Choroid plexus epithelial cell (primary cell): ENCODE data around the gene ZC2HC1B.
"Not testable (repeated sequence)": the region's sequence is repeated elsewhere in the genome, so short reads cannot be mapped to it uniquely, and the experiment has no call there.

Experiments used
- DNase-seq: peaks from one replicate; pipeline ENCODE4 v3.0.0-alpha.2; 2010; ENCODE audit warnings: low read depth
- H3K4me3 ChIP-seq: 2 replicates; pipeline ENCODE4 v1.5.1; 2011; ENCODE audit warnings: low read depth, mild to moderate bottlenecking, control low read depth, low read length, moderate library complexity
- TF ChIP-seq, protein P1 (sequence below): conservative IDR thresholded peaks from 2 replicates; pipeline ENCODE4 v1.5.1; 2011; ENCODE audit warnings: low read depth, mild to moderate bottlenecking, control low read depth, inconsistent platforms, low read length, moderate library complexity

ZC2HC1B gene

DNA sequence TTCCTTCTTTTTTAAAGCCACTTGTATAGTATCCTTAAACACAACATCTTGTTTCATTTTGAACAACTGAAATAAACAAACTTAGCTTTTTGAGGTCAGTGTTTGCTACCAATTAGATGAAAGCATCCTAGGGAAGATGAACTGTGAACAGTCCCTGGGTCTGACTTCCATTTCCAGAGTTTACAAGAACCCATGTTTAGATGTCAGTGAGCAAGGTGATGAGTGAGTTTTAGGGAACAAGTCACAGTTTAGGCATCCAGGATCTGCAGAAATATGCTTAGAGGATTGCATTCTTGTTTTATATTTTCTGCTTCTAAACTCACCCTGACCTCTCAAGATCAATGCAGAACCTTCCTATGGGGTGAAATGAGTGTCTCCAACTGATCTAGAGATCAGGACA is 3.0 kb downstream of the ZC2HC1B start:
- TF ChIP-seq, protein P1, sequence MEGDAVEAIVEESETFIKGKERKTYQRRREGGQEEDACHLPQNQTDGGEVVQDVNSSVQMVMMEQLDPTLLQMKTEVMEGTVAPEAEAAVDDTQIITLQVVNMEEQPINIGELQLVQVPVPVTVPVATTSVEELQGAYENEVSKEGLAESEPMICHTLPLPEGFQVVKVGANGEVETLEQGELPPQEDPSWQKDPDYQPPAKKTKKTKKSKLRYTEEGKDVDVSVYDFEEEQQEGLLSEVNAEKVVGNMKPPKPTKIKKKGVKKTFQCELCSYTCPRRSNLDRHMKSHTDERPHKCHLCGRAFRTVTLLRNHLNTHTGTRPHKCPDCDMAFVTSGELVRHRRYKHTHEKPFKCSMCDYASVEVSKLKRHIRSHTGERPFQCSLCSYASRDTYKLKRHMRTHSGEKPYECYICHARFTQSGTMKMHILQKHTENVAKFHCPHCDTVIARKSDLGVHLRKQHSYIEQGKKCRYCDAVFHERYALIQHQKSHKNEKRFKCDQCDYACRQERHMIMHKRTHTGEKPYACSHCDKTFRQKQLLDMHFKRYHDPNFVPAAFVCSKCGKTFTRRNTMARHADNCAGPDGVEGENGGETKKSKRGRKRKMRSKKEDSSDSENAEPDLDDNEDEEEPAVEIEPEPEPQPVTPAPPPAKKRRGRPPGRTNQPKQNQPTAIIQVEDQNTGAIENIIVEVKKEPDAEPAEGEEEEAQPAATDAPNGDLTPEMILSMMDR = no peak
- DNase-seq = no peak

GRCh38 chr6:143868808-143869207 is 4.5 kb downstream of the ZC2HC1B start:
- not testable (repeated sequence) for H3K4me3 ChIP-seq, DNase-seq

More for the DNA sequence above, 3.0 kb downstream of the ZC2HC1B start:
- H3K4me3 ChIP-seq = no peak overlapping the region

- not testable (repeated sequence) for H3K4me3 ChIP-seq, DNase-seq
Measured at GRCh38 chr6:143871202-143871730, 7.0 kb downstream of the ZC2HC1B start.

DNA sequence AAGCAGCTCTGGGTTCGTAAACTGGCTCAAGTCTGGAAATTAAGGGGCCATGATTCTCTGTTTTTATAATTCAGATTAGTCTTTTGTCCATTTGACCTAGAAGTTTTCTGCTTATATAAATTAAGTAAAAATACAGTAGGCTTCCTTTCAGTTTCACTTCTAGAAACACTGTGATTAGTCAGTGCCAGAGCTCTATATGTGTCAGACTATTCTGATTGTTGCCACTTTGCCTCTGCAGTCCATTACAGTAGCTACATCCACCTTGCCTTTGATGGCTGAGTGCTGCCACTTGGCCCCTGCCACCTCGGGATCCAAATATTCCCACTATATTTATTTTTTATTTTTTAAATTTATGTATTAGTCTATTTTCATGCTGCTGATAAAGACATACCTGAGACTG is 7.9 kb downstream of the ZC2HC1B start:
- no peak overlapping the region for H3K4me3 ChIP-seq
- DNase-seq = peak; percentile 44
- TF ChIP-seq, protein P1 = no peak

- not testable (repeated sequence) for DNase-seq, H3K4me3 ChIP-seq
Measured at GRCh38 chr6:143873600-143873999, 9.3 kb downstream of the ZC2HC1B start.

DNA sequence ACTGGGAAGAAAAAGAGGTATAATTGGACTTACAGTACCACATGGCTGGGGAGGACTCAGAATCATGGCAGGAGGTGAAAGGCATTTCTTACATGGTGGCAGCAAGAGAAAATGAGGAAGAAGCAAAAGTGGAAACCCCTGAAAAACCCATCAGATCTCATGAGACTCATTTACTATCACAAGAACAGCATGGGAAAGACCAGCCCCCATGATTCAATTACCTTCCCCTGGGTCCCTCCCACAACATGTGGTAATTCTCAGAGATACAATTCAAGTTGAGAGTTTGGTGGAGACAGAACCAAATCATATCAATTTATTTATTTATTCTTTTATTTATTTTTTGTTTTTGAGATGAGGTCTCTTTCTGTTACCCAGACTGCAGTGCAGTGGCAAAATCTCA is 10.2 kb downstream of the ZC2HC1B start:
- not testable (repeated sequence) for H3K4me3 ChIP-seq, DNase-seq

DNA sequence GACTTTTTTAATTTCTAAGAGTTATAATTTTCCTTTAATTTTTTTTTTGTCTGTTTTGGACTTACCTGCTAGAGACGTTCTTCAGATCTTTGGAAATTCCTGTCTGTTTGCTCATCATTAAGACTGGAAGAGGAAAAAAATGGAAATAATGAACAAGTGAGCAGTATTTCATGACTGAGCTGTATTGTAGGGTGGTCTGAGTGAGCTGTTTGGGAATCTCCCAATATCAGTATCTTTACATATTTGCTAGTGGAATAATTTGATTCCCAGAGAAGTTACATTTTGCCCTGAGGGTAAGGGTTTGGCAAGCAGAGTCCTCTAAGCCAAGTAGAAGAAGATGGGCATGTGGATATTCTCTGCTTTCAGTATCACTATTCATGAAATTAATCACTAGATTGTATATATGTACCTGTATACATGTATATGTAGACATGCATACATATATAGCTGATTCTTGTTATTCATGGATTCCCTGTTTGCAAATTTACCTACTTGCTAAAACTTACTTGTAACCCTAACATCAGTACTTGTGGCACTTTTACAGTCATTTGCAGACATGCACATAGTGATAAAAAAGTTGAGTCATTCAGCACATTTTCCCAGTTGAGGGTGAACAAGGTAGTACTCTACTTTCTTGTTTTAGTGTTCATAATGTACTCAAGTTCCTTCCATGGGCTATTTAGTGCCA is 13.5 kb downstream of the ZC2HC1B start:
- TF ChIP-seq, protein P1 = no peak
- DNase-seq = no peak
- no peak overlapping the region for H3K4me3 ChIP-seq

GRCh38 chr6:143878272-143878760 is 14.0 kb downstream of the ZC2HC1B start:
- DNase-seq = peak; percentile 15
- H3K4me3 ChIP-seq = no peak overlapping the region
- TF ChIP-seq, protein P1 = no peak

DNA sequence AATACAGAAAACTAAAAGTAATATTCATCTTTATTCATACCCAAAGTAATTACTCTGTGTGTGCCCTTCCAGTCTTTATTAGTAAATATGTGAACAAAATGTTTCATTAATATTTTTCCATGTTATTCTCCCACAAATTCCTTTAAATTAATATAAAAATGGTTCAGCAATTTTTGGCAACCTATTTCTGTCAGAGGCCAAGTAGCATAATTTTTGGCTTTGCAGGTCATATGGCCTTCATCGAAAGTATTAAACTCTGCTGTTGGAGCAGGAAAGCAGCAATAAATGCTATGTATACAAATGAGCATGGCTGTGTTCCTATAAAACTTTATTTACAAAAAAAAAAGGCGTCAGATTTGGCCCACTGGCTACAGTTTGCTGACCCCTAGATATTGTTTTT is 16.1 kb downstream of the ZC2HC1B start:
- no peak overlapping the region for H3K4me3 ChIP-seq
- no peak for DNase-seq
- TF ChIP-seq, protein P1 = no peak
